Panc1 (cell line): ENCODE measurements around the gene GLT8D2. TPM values are rescaled to one million over a fixed set of nuclear protein-coding genes. Genes with fewer than 3 reads are reported as not detected.

Source experiments
- ATAC-seq: fragments of 200-7000 bp; cut with Tn5 transposase; 2 replicates; pipeline ENCODE4 v1.9.1; 2020; ENCODE audit warnings: mild to moderate bottlenecking, moderate library complexity
- BruUV-seq: library from RNA; stranded (reverse); fragments of 400-500 nt; replicated peaks from 2 replicates; lab custom pipeline; 2021; lab: Mats Ljungman, UMichigan
- CTCF ChIA-PET: fragments of 300-600 bp; sonication (Branson Sonifier 250); formaldehyde crosslinking; loops from one replicate; lab custom pipeline; 2022; ENCODE audit warnings: antibody characterized with exemption; lab: Charles Lee
- POLR2A ChIA-PET: fragments of 300-600 bp; sonication (Branson Sonifier 250); formaldehyde crosslinking; loops from one replicate; lab custom pipeline; 2022; ENCODE audit warnings: antibody characterized with exemption; lab: Charles Lee
- DNase-seq: peaks from one replicate; pipeline ENCODE4 v3.0.0-alpha.2; 2010; ENCODE audit warnings: low read depth, low spot score
- H3K27ac ChIP-seq: 2 replicates; pipeline ENCODE4 v1.5.1; 2011; ENCODE audit warnings: mild to moderate bottlenecking, low read length, inconsistent platforms
- H3K27me3 ChIP-seq: fragments of 200-500 bp; sonication (Bioruptor generic); 2 replicates; pipeline ENCODE4 v1.6.0; 2014; ENCODE audit warnings: low read length, inconsistent platforms; ENCODE audit not compliant: control insufficient read depth, insufficient read depth
- H3K36me3 ChIP-seq: fragments of 200-500 bp; sonication (Bioruptor generic); 2 replicates; pipeline ENCODE4 v1.5.1; 2014; ENCODE audit warnings: inconsistent platforms, mild to moderate bottlenecking, low read length, moderate library complexity; ENCODE audit not compliant: control insufficient read depth, insufficient read depth
- H3K4me1 ChIP-seq: 2 replicates; pipeline ENCODE4 v1.5.1; 2011; ENCODE audit warnings: inconsistent platforms, mild to moderate bottlenecking, low read length, moderate library complexity; ENCODE audit not compliant: control insufficient read depth, insufficient read depth
- H3K4me3 ChIP-seq, 2 experiments: 2 replicates each; pipeline ENCODE4 v1.5.1; 2011 to 2012; ENCODE audit warnings: low read depth in 2 of 2, low read length in 2 of 2, mild to moderate bottlenecking in 2 of 2, inconsistent platforms in 1 of 2, moderate library complexity in 1 of 2
- H3K9me3 ChIP-seq: fragments of 200-500 bp; sonication (Bioruptor generic); 2 replicates; pipeline ENCODE4 v1.5.1; 2014; ENCODE audit warnings: low read depth, mild to moderate bottlenecking, inconsistent platforms, low read length, moderate library complexity; ENCODE audit not compliant: control insufficient read depth, insufficient read depth
- CTCF ChIP-seq: fragments of 450-650 bp; IDR thresholded peaks from 2 replicates; pipeline ENCODE4 v1.5.1; 2017; ENCODE audit warnings: mild to moderate bottlenecking
- POLR2AphosphoS5 ChIP-seq: IDR thresholded peaks from 2 replicates; pipeline ENCODE4 v1.6.1; 2012; ENCODE audit warnings: mild to moderate bottlenecking, low read depth, low read length, moderate library complexity
- SIN3A ChIP-seq: IDR thresholded peaks from 2 replicates; pipeline ENCODE4 v1.6.1; 2012; ENCODE audit warnings: low read depth, mild to moderate bottlenecking, low read length, moderate library complexity, borderline replicate concordance; ENCODE audit not compliant: insufficient read depth
- TCF7L2 ChIP-seq: IDR thresholded peaks from 2 replicates; pipeline ENCODE4 v1.6.1; 2011; ENCODE audit warnings: mild to moderate bottlenecking, low read depth, low read length, inconsistent platforms
- in situ Hi-C: cut with HindIII; loops from 2 replicates; pipeline ENCODE4 v1.10.0; 2016; ENCODE audit warnings: low sequenced_read_pairs, low pct_unique_long_range_greater_than_20kb
- intact Hi-C: fragments of 100-400 bp; cut with micrococcal nuclease; formaldehyde crosslinking; loops from one replicate; pipeline ENCODE4 v1.10.0; 2022; ENCODE audit not compliant: unreplicated experiment
- total RNA-seq: library from RNA; stranded (reverse); gene quantifications from one replicate; pipeline ENCODE4 v1.2.1, GENCODE V29; 2021; ENCODE audit not compliant: unreplicated experiment
- TF ChIP-seq, protein P1 (sequence below), 2 experiments: IDR thresholded peaks; 2 replicates each; pipeline ENCODE4 v1.6.1; 2011 to 2012; ENCODE audit warnings: low read depth in 2 of 2, control low read depth in 1 of 2, low read length in 1 of 2, mild to moderate bottlenecking in 1 of 2, moderate library complexity in 1 of 2; ENCODE audit not compliant: insufficient read depth in 1 of 2

The GLT8D2 gene
- total RNA-seq, 1 experiment from 2014 or later: 0.54 TPM

DNA sequence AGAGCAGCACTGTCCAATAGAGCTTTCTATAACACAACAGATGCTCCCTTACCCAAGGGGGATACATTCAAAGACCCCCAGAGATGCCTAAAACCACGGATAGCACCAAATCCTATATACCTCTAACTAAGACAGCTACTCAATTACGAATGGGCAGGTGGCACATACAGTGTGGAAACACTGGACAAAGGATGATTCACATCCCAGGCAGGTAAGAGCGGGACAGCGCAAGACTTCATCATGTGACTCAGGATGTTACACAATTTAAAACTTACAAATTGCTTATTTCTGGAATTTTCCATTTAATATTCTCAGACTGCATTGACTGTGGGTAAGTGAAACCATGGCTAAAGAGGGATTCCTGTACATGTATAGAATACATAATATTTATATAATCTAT, 8.8 kb upstream of the GLT8D2 start:
- H3K27me3 ChIP-seq: no peaks in the 10 kb centered on the region
- ChIA-PET POLR2A (interaction anchor here (1.0 kb wide), 1 partner anchor 33 kb away, joined by 3 read pairs; no protein-coding TSS in a partner anchor), CTCF (interaction anchor here (0.8 kb wide), 1 partner anchor 50 kb away, joined by 4 read pairs; no protein-coding TSS in a partner anchor)
- H3K9me3 ChIP-seq: no peaks in the 10 kb centered on the region
- intact Hi-C loops: no loop called here
- no peak overlapping the region for H3K27ac ChIP-seq
- H3K4me1 ChIP-seq: peaks cover 6% of the 10 kb centered on the region; the same call in 1 of the 2 replicates
- DNase-seq (no peak), ATAC-seq (no peak)
- BruUV-seq: no TSS peak
- TF ChIP-seq POLR2AphosphoS5 (no peak), CTCF (no peak), TCF7L2 (no peak), SIN3A (no peak)
- TF ChIP-seq, protein P1, sequence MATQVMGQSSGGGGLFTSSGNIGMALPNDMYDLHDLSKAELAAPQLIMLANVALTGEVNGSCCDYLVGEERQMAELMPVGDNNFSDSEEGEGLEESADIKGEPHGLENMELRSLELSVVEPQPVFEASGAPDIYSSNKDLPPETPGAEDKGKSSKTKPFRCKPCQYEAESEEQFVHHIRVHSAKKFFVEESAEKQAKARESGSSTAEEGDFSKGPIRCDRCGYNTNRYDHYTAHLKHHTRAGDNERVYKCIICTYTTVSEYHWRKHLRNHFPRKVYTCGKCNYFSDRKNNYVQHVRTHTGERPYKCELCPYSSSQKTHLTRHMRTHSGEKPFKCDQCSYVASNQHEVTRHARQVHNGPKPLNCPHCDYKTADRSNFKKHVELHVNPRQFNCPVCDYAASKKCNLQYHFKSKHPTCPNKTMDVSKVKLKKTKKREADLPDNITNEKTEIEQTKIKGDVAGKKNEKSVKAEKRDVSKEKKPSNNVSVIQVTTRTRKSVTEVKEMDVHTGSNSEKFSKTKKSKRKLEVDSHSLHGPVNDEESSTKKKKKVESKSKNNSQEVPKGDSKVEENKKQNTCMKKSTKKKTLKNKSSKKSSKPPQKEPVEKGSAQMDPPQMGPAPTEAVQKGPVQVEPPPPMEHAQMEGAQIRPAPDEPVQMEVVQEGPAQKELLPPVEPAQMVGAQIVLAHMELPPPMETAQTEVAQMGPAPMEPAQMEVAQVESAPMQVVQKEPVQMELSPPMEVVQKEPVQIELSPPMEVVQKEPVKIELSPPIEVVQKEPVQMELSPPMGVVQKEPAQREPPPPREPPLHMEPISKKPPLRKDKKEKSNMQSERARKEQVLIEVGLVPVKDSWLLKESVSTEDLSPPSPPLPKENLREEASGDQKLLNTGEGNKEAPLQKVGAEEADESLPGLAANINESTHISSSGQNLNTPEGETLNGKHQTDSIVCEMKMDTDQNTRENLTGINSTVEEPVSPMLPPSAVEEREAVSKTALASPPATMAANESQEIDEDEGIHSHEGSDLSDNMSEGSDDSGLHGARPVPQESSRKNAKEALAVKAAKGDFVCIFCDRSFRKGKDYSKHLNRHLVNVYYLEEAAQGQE (IDR thresholded peaks at IDR 0.05; ENCODE audit: insufficient read depth in 1 of 2, low read depth in 2 of 2, low read length in 1 of 2): no peak
- in situ Hi-C loops: no loop called here
- no peak overlapping the region for H3K4me3 ChIP-seq
- no peaks in the 10 kb centered on the region for H3K36me3 ChIP-seq

DNA sequence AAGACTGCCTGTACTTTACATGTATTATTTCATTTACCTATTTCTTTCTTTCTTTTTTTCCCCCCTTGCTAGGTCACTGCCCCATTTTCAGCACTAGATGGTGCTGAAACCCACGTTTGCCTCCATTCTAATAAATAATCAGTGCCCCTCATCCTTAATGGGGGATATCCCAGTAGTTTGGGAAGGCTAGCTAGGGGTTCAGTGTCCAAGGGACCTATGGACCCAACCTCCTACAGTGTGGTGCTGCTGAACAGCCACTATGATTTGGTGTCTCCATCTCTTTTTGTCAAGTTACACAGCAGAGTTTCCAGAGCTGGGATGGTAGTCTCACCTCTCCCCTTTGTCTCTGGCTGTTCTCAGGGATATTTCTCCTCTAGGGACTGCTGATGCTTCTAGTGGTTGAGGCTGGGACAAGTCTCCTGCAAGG, 7.8 kb upstream of the GLT8D2 start:
- CTCF ChIA-PET: interaction anchor here (0.9 kb wide), 1 partner anchor 51 kb away, joined by 8 read pairs; no protein-coding TSS in a partner anchor
- intact Hi-C loops (loop anchor here (2.0 kb wide), 1 partner anchor 51 kb away; no protein-coding TSS in a partner anchor), in situ Hi-C loops (no loop called here)
- H3K36me3 ChIP-seq: no peaks in the 10 kb centered on the region
- ATAC-seq (peak; percentile 60), DNase-seq (no peak)
- no peaks in the 10 kb centered on the region for H3K27me3 ChIP-seq
- H3K4me1 ChIP-seq: peaks cover 6% of the 10 kb centered on the region; the same call in 1 of the 2 replicates
- no TSS peak for BruUV-seq
- H3K9me3 ChIP-seq: no peaks in the 10 kb centered on the region
- peak; percentile 87 for TF ChIP-seq CTCF
- TF ChIP-seq POLR2AphosphoS5: no peak
- H3K27ac ChIP-seq: no peak overlapping the region
- POLR2A ChIA-PET: no interaction called here
- H3K4me3 ChIP-seq: no peak overlapping the region
